ENCODE results near the gene PDIA6. TPM values are rescaled to one million over a fixed set of nuclear protein-coding genes. Genes with fewer than 3 reads are reported as not detected.

The PDIA6 gene
- total RNA-seq, 2 experiments from 2014 or later = 25.5 to 26.3 TPM

DNA sequence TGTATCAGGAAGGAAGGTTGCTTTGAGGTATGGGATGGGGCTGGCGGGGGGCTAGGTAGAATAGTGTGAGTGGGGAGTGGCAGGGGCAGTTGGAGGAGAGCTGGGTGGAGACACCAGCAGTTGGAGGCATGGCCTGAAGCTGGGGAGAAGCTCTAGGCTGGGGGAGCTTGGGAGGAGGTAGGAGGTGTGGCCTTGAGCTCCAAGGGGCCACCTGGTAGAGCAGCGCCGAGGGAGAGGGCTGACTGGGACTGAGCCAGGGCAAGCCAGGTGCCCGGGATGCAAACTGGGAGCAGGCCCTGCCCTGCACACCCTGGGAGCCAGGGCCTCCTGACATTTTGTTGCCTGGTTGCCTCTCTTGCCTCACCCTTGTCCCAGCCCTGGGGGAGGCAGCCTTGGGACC, 33.1 kb upstream of the PDIA6 start:
- peaks cover 5% of the 10 kb centered on the region for H3K9me3 Mint-ChIP-seq
- ATAC-seq (ENCODE audit: poor library complexity) = no peak
- H3K27ac Mint-ChIP-seq = no peak overlapping the region
- H3K9me3 ChIP-seq (ENCODE audit: control insufficient read depth in 1 of 2, insufficient read depth in 1 of 2, low read length in 2 of 2) = peaks cover 18 to 24% of the 10 kb centered on the region in 2 experiments
- DNase-seq = no peak
- TF ChIP-seq, protein P1, sequence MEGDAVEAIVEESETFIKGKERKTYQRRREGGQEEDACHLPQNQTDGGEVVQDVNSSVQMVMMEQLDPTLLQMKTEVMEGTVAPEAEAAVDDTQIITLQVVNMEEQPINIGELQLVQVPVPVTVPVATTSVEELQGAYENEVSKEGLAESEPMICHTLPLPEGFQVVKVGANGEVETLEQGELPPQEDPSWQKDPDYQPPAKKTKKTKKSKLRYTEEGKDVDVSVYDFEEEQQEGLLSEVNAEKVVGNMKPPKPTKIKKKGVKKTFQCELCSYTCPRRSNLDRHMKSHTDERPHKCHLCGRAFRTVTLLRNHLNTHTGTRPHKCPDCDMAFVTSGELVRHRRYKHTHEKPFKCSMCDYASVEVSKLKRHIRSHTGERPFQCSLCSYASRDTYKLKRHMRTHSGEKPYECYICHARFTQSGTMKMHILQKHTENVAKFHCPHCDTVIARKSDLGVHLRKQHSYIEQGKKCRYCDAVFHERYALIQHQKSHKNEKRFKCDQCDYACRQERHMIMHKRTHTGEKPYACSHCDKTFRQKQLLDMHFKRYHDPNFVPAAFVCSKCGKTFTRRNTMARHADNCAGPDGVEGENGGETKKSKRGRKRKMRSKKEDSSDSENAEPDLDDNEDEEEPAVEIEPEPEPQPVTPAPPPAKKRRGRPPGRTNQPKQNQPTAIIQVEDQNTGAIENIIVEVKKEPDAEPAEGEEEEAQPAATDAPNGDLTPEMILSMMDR (IDR thresholded peaks at IDR 0.05) = no peak
- H3K4me1 ChIP-seq (ENCODE audit: insufficient read depth, low read length) = no peaks in the 10 kb centered on the region
- H3K27ac ChIP-seq (ENCODE audit: low read depth in 1 of 2, low read length in 2 of 2) = no peak overlapping the region
- ChIA-PET POLR2A (no interaction called here), CTCF (no interaction called here)
- H3K36me3 ChIP-seq (ENCODE audit: insufficient read depth, low read length) = no peaks in the 10 kb centered on the region
- peaks cover 8% of the 10 kb centered on the region for H3K27me3 Mint-ChIP-seq
- H3K27me3 ChIP-seq (ENCODE audit: control insufficient read depth in 1 of 2, insufficient read depth in 2 of 2, low read length in 2 of 2) = peaks cover 0 to 2% of the 10 kb centered on the region in 2 experiments
- no peaks in the 10 kb centered on the region for H3K4me1 Mint-ChIP-seq (ENCODE audit: low read depth)
- H3K4me3 Mint-ChIP-seq = no peak overlapping the region
- intact Hi-C loops (cut with DNase I, micrococcal nuclease) = no loop called here
- H3K36me3 Mint-ChIP-seq (ENCODE audit: low read depth) = peaks cover 7% of the 10 kb centered on the region
- no peak overlapping the region for H3K4me3 ChIP-seq (ENCODE audit: low read length)

DNA sequence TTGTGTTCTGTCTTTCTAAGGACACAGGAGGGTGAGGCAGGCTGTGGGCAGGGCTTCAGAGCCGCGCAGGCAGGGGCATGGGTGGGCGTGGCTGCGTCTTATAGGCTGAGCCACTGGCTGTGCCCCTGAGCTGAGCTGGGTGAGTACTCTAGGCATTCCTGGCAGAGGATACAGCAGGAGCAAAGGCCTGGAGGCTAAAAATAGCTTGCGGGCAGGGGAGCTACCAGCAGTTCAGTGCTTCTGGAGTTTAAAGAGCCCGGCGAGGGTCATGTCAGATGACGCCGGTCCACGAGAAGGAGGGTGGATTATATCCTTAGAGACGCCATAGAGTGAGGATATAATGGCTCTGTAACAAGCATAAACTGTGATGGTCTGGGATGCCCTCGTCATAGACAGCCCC, 31.5 kb upstream of the PDIA6 start:
- ATAC-seq (ENCODE audit: poor library complexity) (no peak), DNase-seq (no peak)
- peaks cover 5% of the 10 kb centered on the region for H3K9me3 Mint-ChIP-seq
- H3K36me3 ChIP-seq (ENCODE audit: insufficient read depth, low read length) = no peaks in the 10 kb centered on the region
- ChIA-PET POLR2A (no interaction called here), CTCF (no interaction called here)
- intact Hi-C loops (cut with DNase I, micrococcal nuclease) = no loop called here
- no peak overlapping the region for H3K27ac ChIP-seq (ENCODE audit: low read depth in 1 of 2, low read length in 2 of 2)
- H3K4me1 Mint-ChIP-seq (ENCODE audit: low read depth) = no peaks in the 10 kb centered on the region
- no peak overlapping the region for H3K27ac Mint-ChIP-seq
- peaks cover 11% of the 10 kb centered on the region for H3K27me3 Mint-ChIP-seq
- no peaks in the 10 kb centered on the region for H3K4me1 ChIP-seq (ENCODE audit: insufficient read depth, low read length)
- TF ChIP-seq, protein P1 (IDR thresholded peaks at IDR 0.05) = no peak
- peaks cover 0 to 2% of the 10 kb centered on the region in 2 experiments for H3K27me3 ChIP-seq (ENCODE audit: control insufficient read depth in 1 of 2, insufficient read depth in 2 of 2, low read length in 2 of 2)
- no peak overlapping the region for H3K4me3 ChIP-seq (ENCODE audit: low read length)
- peaks cover 12% of the 10 kb centered on the region for H3K36me3 Mint-ChIP-seq (ENCODE audit: low read depth)
- H3K4me3 Mint-ChIP-seq = no peak overlapping the region
- peaks cover 26 to 35% of the 10 kb centered on the region in 2 experiments for H3K9me3 ChIP-seq (ENCODE audit: control insufficient read depth in 1 of 2, insufficient read depth in 1 of 2, low read length in 2 of 2)

DNA sequence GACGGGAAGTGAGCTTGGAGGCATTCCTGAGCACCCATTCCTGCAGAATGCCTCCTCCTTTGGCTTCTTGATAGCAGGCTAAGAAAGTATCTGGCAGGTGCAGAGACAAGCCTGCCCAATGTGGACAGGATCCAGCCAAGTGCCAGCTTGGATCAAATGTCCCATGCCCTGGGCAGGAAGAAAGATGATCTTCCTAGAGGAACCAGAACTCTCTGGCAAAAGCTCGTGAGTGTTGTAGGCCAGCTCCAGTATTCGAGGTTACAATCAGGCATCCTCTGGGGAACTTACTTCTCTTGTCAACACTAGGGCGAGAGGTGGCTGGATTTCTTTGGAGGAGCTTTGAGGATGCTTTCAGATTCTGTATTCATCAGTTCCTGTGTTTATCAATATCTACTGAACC, 29.9 kb upstream of the PDIA6 start:
- peaks cover 26 to 35% of the 10 kb centered on the region in 2 experiments for H3K9me3 ChIP-seq (ENCODE audit: control insufficient read depth in 1 of 2, insufficient read depth in 1 of 2, low read length in 2 of 2)
- ChIA-PET POLR2A (no interaction called here), CTCF (interaction anchor here (0.6 kb wide), 1 partner anchor 10 kb away, joined by 3 read pairs; no protein-coding TSS in a partner anchor)
- H3K27me3 Mint-ChIP-seq = peaks cover 15% of the 10 kb centered on the region
- peaks cover 5 to 8% of the 10 kb centered on the region in 2 experiments for H3K27me3 ChIP-seq (ENCODE audit: control insufficient read depth in 1 of 2, insufficient read depth in 2 of 2, low read length in 2 of 2)
- no peaks in the 10 kb centered on the region for H3K36me3 ChIP-seq (ENCODE audit: insufficient read depth, low read length)
- H3K4me3 ChIP-seq (ENCODE audit: low read length) = no peak overlapping the region
- peaks cover 12% of the 10 kb centered on the region for H3K36me3 Mint-ChIP-seq (ENCODE audit: low read depth)
- intact Hi-C loops (cut with DNase I, micrococcal nuclease) = no loop called here
- H3K9me3 Mint-ChIP-seq = peaks cover 5% of the 10 kb centered on the region
- DNase-seq (no peak), ATAC-seq (ENCODE audit: poor library complexity) (no peak)
- no peaks in the 10 kb centered on the region for H3K4me1 Mint-ChIP-seq (ENCODE audit: low read depth)
- no peak overlapping the region for H3K27ac ChIP-seq (ENCODE audit: low read depth in 1 of 2, low read length in 2 of 2)
- H3K4me1 ChIP-seq (ENCODE audit: insufficient read depth, low read length) = no peaks in the 10 kb centered on the region
- no peak overlapping the region for H3K4me3 Mint-ChIP-seq
- no peak overlapping the region for H3K27ac Mint-ChIP-seq
- TF ChIP-seq, protein P1 (IDR thresholded peaks at IDR 0.05) = no peak
